NCI-H1105 treated with DMSO at 0.1 percent for 48 hours (cell line): ENCODE results near the gene ZAP70.

Experiments
- DNase-seq: peaks from one replicate; lab custom pipeline; 2025; lab: John Stamatoyannopoulos, UW

The ZAP70 gene

DNA sequence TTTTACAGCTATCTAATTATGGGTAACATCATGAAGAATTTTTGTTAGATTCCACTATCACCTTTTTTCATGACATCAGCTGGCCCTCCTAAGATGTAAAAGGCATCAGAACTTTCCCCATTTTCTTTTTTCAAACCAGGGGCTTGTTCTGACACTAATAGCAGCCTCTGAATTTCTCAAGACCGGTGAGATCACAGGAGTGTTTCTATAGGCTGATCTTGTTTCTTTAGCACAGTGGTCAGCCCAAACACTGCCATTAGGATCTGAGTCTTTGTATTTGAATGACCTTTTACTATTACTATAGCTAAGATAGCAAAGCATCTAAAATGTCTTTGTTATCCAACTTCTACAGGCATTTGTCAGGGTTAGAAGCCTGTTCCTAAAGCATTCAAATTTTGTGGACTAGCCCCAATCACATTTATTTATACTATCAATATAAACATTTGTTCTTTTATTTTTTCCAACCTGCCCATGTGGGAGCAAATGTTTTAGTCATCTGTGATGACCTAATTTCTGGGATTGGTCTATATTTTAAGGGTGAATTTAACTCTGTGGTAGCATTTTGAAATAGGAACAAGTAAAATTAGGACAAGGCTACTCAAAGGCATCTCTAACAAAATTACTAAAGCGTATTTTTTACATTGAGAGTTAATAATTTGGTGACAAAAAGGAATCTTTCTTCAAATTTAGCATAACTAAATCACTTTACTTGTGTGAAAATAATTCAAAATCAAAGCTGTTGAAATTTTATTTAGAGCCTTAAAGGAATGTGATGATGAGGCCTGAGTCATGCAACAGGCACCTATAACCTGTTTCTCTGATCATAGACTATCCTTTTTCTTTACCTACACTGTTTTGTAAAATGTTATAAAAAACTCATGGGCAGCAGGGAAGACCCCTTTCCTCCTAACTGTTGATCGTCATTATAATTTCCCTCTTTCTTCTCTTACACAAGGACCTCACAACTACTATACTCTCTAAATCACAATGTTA lies 39.3 kb downstream of the ZAP70 start:
- no peak for DNase-seq

- DNase-seq = no peak
Observed at GRCh38 chr2:97754690-97755346, 41.4 kb downstream of the ZAP70 start.

DNA sequence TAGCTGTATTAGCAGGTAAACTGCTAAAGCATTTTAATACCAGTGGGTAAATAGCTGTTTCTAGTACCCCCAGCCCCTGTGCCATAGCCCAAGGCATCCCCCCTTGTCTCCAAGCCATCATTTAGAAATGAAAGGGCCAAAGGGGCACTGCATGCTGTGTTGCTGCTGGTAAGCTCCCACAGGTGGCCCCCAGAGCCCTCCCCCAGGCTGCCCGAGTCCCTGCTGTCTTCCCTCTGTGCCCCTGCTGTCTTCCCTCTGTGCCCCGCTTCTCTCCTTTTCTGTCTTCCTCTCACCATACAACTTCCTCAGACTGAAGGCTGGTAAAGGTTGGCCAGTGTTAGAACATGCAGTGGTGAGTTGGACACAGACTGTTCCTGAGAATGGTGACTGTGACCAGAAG lies 42.1 kb downstream of the ZAP70 start:
- DNase-seq = no peak

- no peak for DNase-seq
Observed at GRCh38 chr2:97757062-97757461, 43.7 kb downstream of the ZAP70 start.

DNA sequence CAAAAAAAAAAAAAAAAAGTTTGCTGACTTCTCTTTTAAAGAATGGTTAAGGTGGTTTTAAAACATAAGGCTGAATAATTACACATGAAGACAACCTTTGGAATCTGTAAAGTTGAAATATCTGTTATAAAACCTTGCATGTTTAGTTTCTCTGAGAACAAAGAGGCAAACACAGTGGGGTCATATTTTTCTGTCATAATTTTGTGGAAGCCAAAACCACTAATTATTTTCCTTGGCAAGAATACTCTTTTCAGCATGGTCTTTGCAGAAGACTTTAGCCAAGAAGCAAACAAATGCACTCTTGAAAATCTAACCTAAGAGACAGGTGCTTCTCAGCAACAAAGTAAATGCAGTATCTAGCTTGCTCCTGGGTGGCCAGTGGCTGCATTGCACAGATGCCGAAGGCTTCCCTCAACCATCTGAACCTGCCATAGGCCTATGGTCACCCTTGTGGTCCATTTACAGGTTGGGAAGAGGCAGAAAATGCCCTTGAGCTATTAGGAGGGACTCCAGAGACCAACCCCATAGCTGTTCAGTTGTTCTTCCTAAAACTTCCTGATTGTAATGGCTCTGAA lies 44.8 kb downstream of the ZAP70 start:
- DNase-seq = no peak

DNA sequence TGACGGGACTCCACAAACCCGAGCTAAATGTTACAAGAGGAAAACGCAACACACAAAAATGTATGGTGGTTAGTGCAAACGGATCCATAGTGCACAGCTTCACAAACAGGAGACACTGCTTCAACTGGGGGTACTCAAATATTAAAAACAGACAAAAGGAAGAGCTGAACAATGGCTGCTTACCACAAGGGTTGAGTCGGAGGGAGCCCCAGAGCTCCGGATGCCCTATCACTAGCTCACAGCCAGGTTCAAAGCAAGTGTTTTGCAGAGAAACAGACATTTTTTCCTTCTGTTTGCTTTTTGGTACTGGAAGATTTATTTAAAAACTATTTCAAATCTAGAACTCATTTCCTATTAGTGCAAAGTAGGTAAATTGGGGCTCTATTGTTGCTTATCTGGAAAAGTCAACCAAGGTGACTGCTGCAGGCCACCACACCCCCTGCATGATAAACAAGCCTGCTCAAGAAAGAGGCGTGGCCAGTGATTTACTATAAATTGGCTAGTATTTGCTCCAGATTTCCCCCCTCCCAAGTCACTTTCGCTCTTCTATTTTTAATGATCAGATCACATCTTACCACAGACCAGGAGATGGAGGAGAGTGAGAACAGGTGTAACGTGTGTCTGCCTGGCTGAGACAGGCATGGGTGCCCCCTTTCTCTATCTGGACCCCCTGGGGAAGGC lies 46.5 kb downstream of the ZAP70 start:
- no peak for DNase-seq

DNA sequence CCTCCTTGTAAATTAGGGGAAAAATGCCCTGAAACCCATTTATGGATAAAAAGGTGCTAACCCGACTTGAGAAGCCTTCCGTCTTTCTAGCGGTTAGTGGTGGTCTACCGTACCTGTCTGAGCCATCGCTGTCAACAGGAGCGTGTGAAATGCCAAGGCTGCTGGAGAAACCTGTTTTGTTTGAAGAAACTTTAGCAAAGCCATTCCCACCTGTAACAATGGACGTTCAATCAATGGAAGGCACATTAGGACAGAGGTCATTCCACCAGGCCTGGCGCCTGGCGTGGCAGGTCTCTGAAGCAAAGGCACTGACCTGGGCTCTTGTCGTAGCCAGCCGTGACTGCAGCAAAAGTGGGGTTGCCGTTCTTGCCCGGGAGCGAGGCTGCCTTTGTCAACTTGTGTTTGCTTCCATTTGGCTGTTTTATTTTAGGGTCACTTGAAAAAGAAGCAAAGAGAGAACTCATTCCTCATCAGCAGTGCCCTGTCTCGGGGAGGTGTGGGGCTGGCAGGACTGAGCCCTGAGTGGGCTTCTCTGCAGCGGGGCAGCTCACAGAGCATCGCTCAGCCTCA lies 47.2 kb downstream of the ZAP70 start:
- DNase-seq = no peak

GRCh38 chr2:97761192-97761591 lies 47.8 kb downstream of the ZAP70 start:
- no peak for DNase-seq

DNA sequence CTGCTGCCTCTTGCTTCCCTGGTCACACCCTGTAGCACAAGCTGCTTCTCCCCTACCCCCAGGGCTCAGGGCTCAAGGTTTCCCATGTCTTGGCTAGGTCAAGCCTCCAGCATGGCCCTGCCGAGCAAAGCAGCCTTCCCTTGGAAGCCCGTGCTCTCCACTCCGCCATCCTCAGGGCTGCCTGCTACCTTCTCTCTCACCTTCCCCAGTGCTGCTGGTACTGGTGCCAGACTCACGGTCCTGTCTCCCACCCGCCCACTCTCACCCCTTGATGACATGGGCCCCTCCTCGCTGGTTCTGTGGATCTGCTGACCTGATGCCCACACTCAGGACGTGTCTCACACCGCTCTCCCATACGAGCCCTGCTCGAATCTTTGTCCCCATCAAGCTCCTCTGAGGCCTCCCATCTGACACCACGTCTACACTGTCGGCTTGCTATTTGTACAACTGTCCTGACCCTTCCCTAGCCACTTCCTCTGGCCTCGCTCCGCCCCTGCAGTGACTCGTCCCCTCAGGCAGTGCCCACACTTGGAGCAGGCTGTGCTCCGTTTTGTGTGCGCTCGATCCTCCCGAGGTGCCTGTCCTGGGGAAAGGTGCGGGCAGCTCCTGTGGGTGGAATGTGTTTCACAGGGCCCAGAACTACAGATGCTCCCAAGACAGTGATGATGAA lies 49.9 kb downstream of the ZAP70 start:
- no peak for DNase-seq

DNA sequence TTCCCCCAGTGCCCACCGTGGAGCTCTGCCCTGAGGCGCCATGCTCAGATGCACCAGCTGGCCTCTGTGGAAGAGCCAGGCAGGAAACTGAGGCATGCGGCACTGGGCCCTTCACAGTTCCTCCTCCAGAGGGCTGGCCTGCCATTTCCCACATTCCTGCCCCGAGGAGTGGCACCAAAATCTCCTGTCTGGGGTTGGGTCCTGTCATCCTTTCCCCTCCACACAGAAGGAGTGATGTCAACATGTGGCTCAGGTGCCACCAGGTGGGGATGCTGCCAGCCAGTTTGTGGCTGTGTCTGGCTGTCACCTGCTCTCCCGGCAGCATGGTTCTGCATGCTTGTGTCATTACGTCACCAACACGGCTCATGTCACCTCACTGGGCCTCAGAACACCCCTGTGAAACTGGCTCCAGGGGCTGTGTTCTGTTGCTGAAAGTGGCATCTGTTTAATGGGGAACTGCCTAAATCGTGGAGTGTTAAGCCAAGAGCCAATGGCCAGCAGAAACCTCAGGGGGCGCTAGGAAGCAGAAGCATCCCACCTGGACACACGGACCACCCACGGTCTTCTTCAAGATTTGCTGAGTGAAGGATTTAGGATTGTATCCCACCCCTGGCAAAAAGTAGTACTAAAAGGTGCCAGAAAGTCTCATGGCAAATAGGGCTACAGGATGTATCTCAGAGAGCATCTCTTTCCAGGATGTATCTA lies 51.3 kb downstream of the ZAP70 start:
- DNase-seq = no peak

- DNase-seq = no peak
Observed at GRCh38 chr2:97765933-97766332, 52.6 kb downstream of the ZAP70 start.

GRCh38 chr2:97766567-97766966 lies 53.2 kb downstream of the ZAP70 start:
- DNase-seq = no peak

GRCh38 chr2:97769308-97769707 lies 55.9 kb downstream of the ZAP70 start:
- no peak for DNase-seq

DNA sequence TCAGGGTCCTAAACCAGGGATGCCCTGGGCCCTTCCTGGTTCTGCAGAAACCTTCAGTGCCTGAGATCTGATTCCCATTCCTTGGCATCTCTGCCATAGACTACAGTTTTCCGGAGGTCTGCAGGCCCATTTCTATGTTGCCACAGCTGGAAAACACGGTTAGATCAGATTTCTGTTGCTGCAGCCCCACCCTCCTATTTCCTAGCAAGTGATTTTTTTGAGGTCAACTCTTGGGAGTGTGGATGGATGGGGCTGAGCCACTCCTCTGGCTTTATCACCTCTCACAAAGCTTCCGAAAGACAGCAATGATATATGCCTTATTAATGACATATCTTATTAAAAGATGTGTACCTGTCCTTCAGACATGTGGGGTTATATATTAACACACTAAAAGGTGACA lies 56.3 kb downstream of the ZAP70 start:
- no peak for DNase-seq

DNA sequence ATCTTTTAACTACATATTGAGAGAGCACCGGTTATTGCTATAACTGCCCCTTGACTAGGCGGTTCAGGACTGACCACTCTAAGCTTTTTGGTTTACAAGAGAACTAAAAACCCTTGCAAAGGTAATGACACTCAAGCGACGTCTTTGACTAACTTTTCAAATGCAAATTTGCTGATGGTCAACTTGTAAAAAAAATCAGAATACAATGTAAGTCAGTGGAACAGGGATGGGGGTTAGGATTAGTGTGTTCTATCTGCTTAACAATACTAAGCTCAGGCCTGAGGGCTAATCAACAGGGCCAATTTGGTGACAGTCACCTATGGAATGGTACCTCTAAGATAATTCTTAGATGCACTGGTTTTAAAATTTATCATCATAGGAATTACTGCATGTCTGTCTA lies 57.1 kb downstream of the ZAP70 start:
- DNase-seq = no peak

DNA sequence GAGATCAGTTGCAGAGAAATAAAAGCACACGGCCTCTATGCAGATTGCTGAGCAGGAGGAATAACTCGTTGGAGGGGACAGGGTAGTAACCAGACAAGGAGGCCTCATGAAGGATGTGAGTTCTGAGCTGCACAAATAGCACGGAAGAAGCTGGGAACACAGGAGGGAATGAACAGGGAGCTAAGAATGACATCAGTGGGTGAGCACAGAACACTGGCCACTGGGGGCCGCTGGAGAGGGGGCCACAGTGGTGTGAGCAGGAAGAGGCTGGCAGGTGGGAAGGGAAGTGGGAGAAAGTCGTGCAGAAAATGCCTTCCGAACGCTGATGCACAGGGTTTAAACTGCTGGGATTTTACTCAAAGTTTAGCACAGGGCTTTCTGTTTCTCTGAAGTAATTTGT lies 61.0 kb downstream of the ZAP70 start:
- no peak for DNase-seq

GRCh38 chr2:97775074-97775473 lies 61.7 kb downstream of the ZAP70 start:
- no peak for DNase-seq

- DNase-seq = no peak
Observed at GRCh38 chr2:97779141-97779540, 65.8 kb downstream of the ZAP70 start.

GRCh38 chr2:97781981-97782380 lies 68.6 kb downstream of the ZAP70 start:
- DNase-seq = no peak

- DNase-seq = no peak
Observed at GRCh38 chr2:97784953-97785352, 71.6 kb downstream of the ZAP70 start.

GRCh38 chr2:97785818-97786217 lies 72.4 kb downstream of the ZAP70 start:
- DNase-seq = no peak
